Fibroblast of gingiva (primary cell): Measurements from ENCODE around the gene SYNE2.

ENCODE experiments used
- DNase-seq: peaks from one replicate; pipeline ENCODE4 v3.0.0-alpha.2; 2011; ENCODE audit warnings: low read depth

The SYNE2 gene

GRCh38 chr14:63908667-63909264 lies 56.0 kb downstream of the SYNE2 start:
- DNase-seq, result no peak

GRCh38 chr14:63909984-63910383 lies 57.2 kb downstream of the SYNE2 start:
- DNase-seq, result no peak

GRCh38 chr14:63910583-63911363 lies 58.0 kb downstream of the SYNE2 start:
- peak; percentile 9 for DNase-seq

- no peak for DNase-seq
Observed at GRCh38 chr14:63911404-63911803, 58.6 kb downstream of the SYNE2 start.

GRCh38 chr14:63912286-63912685 lies 59.5 kb downstream of the SYNE2 start:
- no peak for DNase-seq

- DNase-seq, result no peak
Observed at GRCh38 chr14:63918411-63918810, 65.6 kb downstream of the SYNE2 start.

GRCh38 chr14:63922696-63923421 lies 70.1 kb downstream of the SYNE2 start:
- DNase-seq, result no peak

GRCh38 chr14:63923422-63923752 lies 70.6 kb downstream of the SYNE2 start:
- DNase-seq, result no peak

GRCh38 chr14:63924375-63924774 lies 71.6 kb downstream of the SYNE2 start:
- DNase-seq, result no peak

GRCh38 chr14:63926641-63927040 lies 73.8 kb downstream of the SYNE2 start:
- no peak for DNase-seq

- DNase-seq, result no peak
Observed at GRCh38 chr14:63928744-63929174, 76.0 kb downstream of the SYNE2 start.

GRCh38 chr14:63933110-63933509 lies 80.3 kb downstream of the SYNE2 start:
- no peak for DNase-seq

- DNase-seq, result no peak
Observed at GRCh38 chr14:63933711-63934110, 80.9 kb downstream of the SYNE2 start.

GRCh38 chr14:63938198-63939005 lies 85.6 kb downstream of the SYNE2 start:
- no peak for DNase-seq

- DNase-seq, result no peak
Observed at GRCh38 chr14:63939006-63939270, 86.1 kb downstream of the SYNE2 start.

GRCh38 chr14:63940387-63940786 lies 87.6 kb downstream of the SYNE2 start:
- DNase-seq, result no peak

- no peak for DNase-seq
Observed at GRCh38 chr14:63941023-63941422, 88.2 kb downstream of the SYNE2 start.

- DNase-seq, result no peak
Observed at GRCh38 chr14:63949696-63950095, 96.9 kb downstream of the SYNE2 start.

- DNase-seq, result no peak
Observed at GRCh38 chr14:63951021-63951420, 98.2 kb downstream of the SYNE2 start.

- DNase-seq, result no peak
Observed at GRCh38 chr14:63951429-63951828, 98.6 kb downstream of the SYNE2 start.

GRCh38 chr14:63952053-63952932 lies 99.5 kb downstream of the SYNE2 start:
- DNase-seq, result no peak
